Measurements from ENCODE around the gene TMPRSS6. TPM values are rescaled to one million over a fixed set of nuclear protein-coding genes. Genes with fewer than 3 reads are reported as not detected.
A peak's percentile ranks its signal among the peaks of the same experiment; 100 is the strongest.

The TMPRSS6 gene
- total RNA-seq, 1 experiment from 2014 or later: not detected

- peaks cover 51% of the 10 kb centered on the region for H3K36me3 Mint-ChIP-seq (ENCODE audit: insufficient read depth, unreplicated experiment)
- H3K4me3 Mint-ChIP-seq (ENCODE audit: low read depth, unreplicated experiment): peak overlapping the region; percentile 63
- H3K4me1 Mint-ChIP-seq (ENCODE audit: low read depth, unreplicated experiment): peaks cover 52% of the 10 kb centered on the region
- TF ChIP-seq, protein P1, sequence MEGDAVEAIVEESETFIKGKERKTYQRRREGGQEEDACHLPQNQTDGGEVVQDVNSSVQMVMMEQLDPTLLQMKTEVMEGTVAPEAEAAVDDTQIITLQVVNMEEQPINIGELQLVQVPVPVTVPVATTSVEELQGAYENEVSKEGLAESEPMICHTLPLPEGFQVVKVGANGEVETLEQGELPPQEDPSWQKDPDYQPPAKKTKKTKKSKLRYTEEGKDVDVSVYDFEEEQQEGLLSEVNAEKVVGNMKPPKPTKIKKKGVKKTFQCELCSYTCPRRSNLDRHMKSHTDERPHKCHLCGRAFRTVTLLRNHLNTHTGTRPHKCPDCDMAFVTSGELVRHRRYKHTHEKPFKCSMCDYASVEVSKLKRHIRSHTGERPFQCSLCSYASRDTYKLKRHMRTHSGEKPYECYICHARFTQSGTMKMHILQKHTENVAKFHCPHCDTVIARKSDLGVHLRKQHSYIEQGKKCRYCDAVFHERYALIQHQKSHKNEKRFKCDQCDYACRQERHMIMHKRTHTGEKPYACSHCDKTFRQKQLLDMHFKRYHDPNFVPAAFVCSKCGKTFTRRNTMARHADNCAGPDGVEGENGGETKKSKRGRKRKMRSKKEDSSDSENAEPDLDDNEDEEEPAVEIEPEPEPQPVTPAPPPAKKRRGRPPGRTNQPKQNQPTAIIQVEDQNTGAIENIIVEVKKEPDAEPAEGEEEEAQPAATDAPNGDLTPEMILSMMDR (IDR thresholded peaks at IDR 0.05; ENCODE audit: unreplicated experiment): no peak
- DNase-seq: no peak
- H3K27ac Mint-ChIP-seq (ENCODE audit: unreplicated experiment): peak overlapping the region; percentile 100
- H3K9me3 Mint-ChIP-seq (ENCODE audit: low read depth, unreplicated experiment): no peaks in the 10 kb centered on the region
- CTCF ChIA-PET: interaction anchor here (0.6 to 4.5 kb wide), 11 partner anchors 11 to 465 kb away, joined by 3 to 46 read pairs (median 4); no protein-coding TSS in a partner anchor
- intact Hi-C loops (cut with micrococcal nuclease; ENCODE audit: unreplicated experiment): no loop called here
- TSS peak; percentile 95 for BruUV-seq (replicated peaks)
- H3K27me3 Mint-ChIP-seq (ENCODE audit: unreplicated experiment): no peaks in the 10 kb centered on the region
Observed at GRCh38 chr22:37032134-37032534, 77.4 kb downstream of the TMPRSS6 start.

- Mint-ChIP-seq H3K4me1 (ENCODE audit: low read depth, unreplicated experiment) (peaks cover 46% of the 10 kb centered on the region), H3K9me3 (ENCODE audit: low read depth, unreplicated experiment) (no peaks in the 10 kb centered on the region), H3K4me3 (ENCODE audit: low read depth, unreplicated experiment) (no peak overlapping the region), H3K36me3 (ENCODE audit: insufficient read depth, unreplicated experiment) (peaks cover 56% of the 10 kb centered on the region), H3K27me3 (ENCODE audit: unreplicated experiment) (no peaks in the 10 kb centered on the region), H3K27ac (ENCODE audit: unreplicated experiment) (peak overlapping the region; percentile 100)
- CTCF ChIA-PET: interaction anchor here (1.0 to 4.5 kb wide), 2 partner anchors 9 to 14 kb away, joined by 3 to 46 read pairs; no protein-coding TSS in a partner anchor
- BruUV-seq (replicated peaks): no TSS peak
- intact Hi-C loops (cut with micrococcal nuclease; ENCODE audit: unreplicated experiment): no loop called here
- no peak for DNase-seq
- TF ChIP-seq, protein P1 (IDR thresholded peaks at IDR 0.05; ENCODE audit: unreplicated experiment): no peak
Observed at GRCh38 chr22:37030560-37031281, 78.8 kb downstream of the TMPRSS6 start.

- intact Hi-C loops (cut with micrococcal nuclease; ENCODE audit: unreplicated experiment): no loop called here
- no peaks in the 10 kb centered on the region for H3K27me3 Mint-ChIP-seq (ENCODE audit: unreplicated experiment)
- no peaks in the 10 kb centered on the region for H3K9me3 Mint-ChIP-seq (ENCODE audit: low read depth, unreplicated experiment)
- peaks cover 38% of the 10 kb centered on the region for H3K4me1 Mint-ChIP-seq (ENCODE audit: low read depth, unreplicated experiment)
- no peak for DNase-seq
- no peak overlapping the region for H3K4me3 Mint-ChIP-seq (ENCODE audit: low read depth, unreplicated experiment)
- H3K36me3 Mint-ChIP-seq (ENCODE audit: insufficient read depth, unreplicated experiment): peaks cover 69% of the 10 kb centered on the region
- CTCF ChIA-PET: no interaction called here
- BruUV-seq (replicated peaks): no TSS peak
- TF ChIP-seq, protein P1 (IDR thresholded peaks at IDR 0.05; ENCODE audit: unreplicated experiment): no peak
- H3K27ac Mint-ChIP-seq (ENCODE audit: unreplicated experiment): no peak overlapping the region
Observed at GRCh38 chr22:37028692-37029674, 80.5 kb downstream of the TMPRSS6 start.

- Mint-ChIP-seq H3K27me3 (ENCODE audit: unreplicated experiment) (no peaks in the 10 kb centered on the region), H3K27ac (ENCODE audit: unreplicated experiment) (no peak overlapping the region), H3K9me3 (ENCODE audit: low read depth, unreplicated experiment) (no peaks in the 10 kb centered on the region), H3K4me3 (ENCODE audit: low read depth, unreplicated experiment) (no peak overlapping the region), H3K36me3 (ENCODE audit: insufficient read depth, unreplicated experiment) (peaks cover 66% of the 10 kb centered on the region), H3K4me1 (ENCODE audit: low read depth, unreplicated experiment) (peaks cover 25% of the 10 kb centered on the region)
- CTCF ChIA-PET: no interaction called here
- intact Hi-C loops (cut with micrococcal nuclease; ENCODE audit: unreplicated experiment): no loop called here
- DNase-seq: no peak
- no TSS peak for BruUV-seq (replicated peaks)
- TF ChIP-seq, protein P1 (IDR thresholded peaks at IDR 0.05; ENCODE audit: unreplicated experiment): no peak
Observed at GRCh38 chr22:37027556-37027955, 82.0 kb downstream of the TMPRSS6 start.

Data from Calu3 (cell line).